Uterus (tissue), 4 donors: ENCODE data around the gene SHKBP1. TPM values are rescaled to one million over a fixed set of nuclear protein-coding genes. Genes with fewer than 3 reads are reported as not detected.

Experiments used
- DNase-seq, 2 donors: peaks; one replicate each; pipeline ENCODE4 v3.0.0-alpha.2; 2019 to 2020
- H3K27ac ChIP-seq, 2 donors: fragments of 200-600 bp; sonication (generic); 1 replicate in 1 of 2; 2 replicates in 1 of 2; pipeline ENCODE4 v1.5.1; 2016 to 2018
- H3K27me3 ChIP-seq, 2 donors: fragments of 200-600 bp; sonication (generic); one replicate each; pipeline ENCODE4 v1.5.1; 2018 to 2019; ENCODE audit warnings: control low read depth in 1 of 2
- H3K36me3 ChIP-seq, 2 donors: fragments of 200-600 bp; sonication (generic); one replicate each; pipeline ENCODE4 v1.5.1; 2019; ENCODE audit warnings: control low read depth in 1 of 2
- H3K4me1 ChIP-seq, 2 donors: fragments of 200-600 bp; sonication (generic); one replicate each; pipeline ENCODE4 v1.5.1; 2018 to 2019; ENCODE audit warnings: control low read depth in 1 of 2
- H3K4me3 ChIP-seq, 2 donors: fragments of 200-600 bp; sonication (generic); 1 replicate in 1 of 2; 2 replicates in 1 of 2; pipeline ENCODE4 v1.5.1; 2018 to 2019; ENCODE audit warnings: mild to moderate bottlenecking in 1 of 2
- H3K9me3 ChIP-seq, 2 donors: fragments of 200-600 bp; sonication (generic); one replicate each; pipeline ENCODE4 v1.5.1; 2019; ENCODE audit warnings: control low read depth in 1 of 2
- CTCF ChIP-seq, 4 experiments: fragments of 200-600 bp in 2 of 4; fragments of 450-650 bp in 2 of 4; sonication (generic) in 2 of 4; IDR thresholded peaks; one replicate each; pipeline ENCODE4 v1.5.1; 2016 to 2019; ENCODE audit warnings: antibody characterized with exemption in 4 of 4, mild to moderate bottlenecking in 2 of 4, moderate library complexity in 1 of 4
- POLR2A ChIP-seq, 2 donors: fragments of 450-650 bp; IDR thresholded peaks; one replicate each; pipeline ENCODE4 v1.6.1; 2016; ENCODE audit warnings: antibody characterized with exemption in 2 of 2, mild to moderate bottlenecking in 1 of 2, moderate library complexity in 1 of 2
- intact Hi-C: fragments of 100-400 bp; cut with DNase I; formaldehyde crosslinking; loops from one replicate; pipeline ENCODE4 v1.15.1; 2023; ENCODE audit warnings: low total_unique reads
- total RNA-seq, 4 donors: library from RNA; depleted of rRNA in 3 of 4; stranded (reverse); fragments of >200 nt in 3 of 4; gene quantifications; one replicate each; pipeline versions ENCODE4 v1.1.0 to v1.2.4, GENCODE V29; 2014 to 2023
- donor health status: DM: yes; HTN: yes; CAD: no.

SHKBP1 gene
- total RNA-seq, 4 donors from 2014 or later = 15.1 to 57.4 (median 21.9) TPM

- TF ChIP-seq CTCF (IDR thresholded peaks at IDR 0.05) = no peak
- no peak for TF ChIP-seq POLR2A (IDR thresholded peaks at IDR 0.05)
- DNase-seq = no peak
- Histone ChIP-seq H3K9me3 (no peaks in the 10 kb centered on the region), H3K27ac (no peak overlapping the region), H3K36me3 (no peaks in the 10 kb centered on the region), H3K27me3 (no peaks in the 10 kb centered on the region), H3K4me1 (no peaks in the 10 kb centered on the region), H3K4me3 (no peak overlapping the region)
- intact Hi-C loops = no loop called here
These were observed 23.8 kb upstream of the SHKBP1 start for GRCh38 chr19:40552848-40553247.

- intact Hi-C loops = no loop called here
- no peaks in the 10 kb centered on the region for H3K4me1 ChIP-seq
- no peaks in the 10 kb centered on the region for H3K9me3 ChIP-seq
- no peak for DNase-seq
- no peaks in the 10 kb centered on the region for H3K36me3 ChIP-seq
- H3K4me3 ChIP-seq = no peak overlapping the region
- no peaks in the 10 kb centered on the region for H3K27me3 ChIP-seq
- no peak for TF ChIP-seq POLR2A (IDR thresholded peaks at IDR 0.05)
- TF ChIP-seq CTCF (IDR thresholded peaks at IDR 0.05) = no peak
- no peak overlapping the region for H3K27ac ChIP-seq
These were observed 22.5 kb upstream of the SHKBP1 start for GRCh38 chr19:40553885-40554857.

GRCh38 chr19:40555978-40556689 lies 20.5 kb upstream of the SHKBP1 start:
- intact Hi-C loops = no loop called here
- H3K27me3 ChIP-seq = no peaks in the 10 kb centered on the region
- TF ChIP-seq CTCF (IDR thresholded peaks at IDR 0.05) (no peak), POLR2A (IDR thresholded peaks at IDR 0.05) (no peak)
- H3K4me1 ChIP-seq = no peaks in the 10 kb centered on the region
- H3K27ac ChIP-seq = no peak overlapping the region
- H3K4me3 ChIP-seq = no peak overlapping the region
- no peak for DNase-seq
- no peaks in the 10 kb centered on the region for H3K36me3 ChIP-seq
- no peaks in the 10 kb centered on the region for H3K9me3 ChIP-seq

GRCh38 chr19:40556953-40557530 lies 19.6 kb upstream of the SHKBP1 start:
- intact Hi-C loops = no loop called here

More at GRCh38 chr19:40556953-40557530, 19.6 kb upstream of the SHKBP1 start:
- Histone ChIP-seq H3K36me3 (no peaks in the 10 kb centered on the region), H3K4me3 (no peak overlapping the region), H3K9me3 (no peaks in the 10 kb centered on the region), H3K27me3 (no peaks in the 10 kb centered on the region), H3K4me1 (no peaks in the 10 kb centered on the region), H3K27ac (no peak overlapping the region)
- no peak for DNase-seq
- TF ChIP-seq CTCF (IDR thresholded peaks at IDR 0.05) = no peak
- TF ChIP-seq POLR2A (IDR thresholded peaks at IDR 0.05) = no peak
